ENCODE measurements around the gene HMOX2.

DNA sequence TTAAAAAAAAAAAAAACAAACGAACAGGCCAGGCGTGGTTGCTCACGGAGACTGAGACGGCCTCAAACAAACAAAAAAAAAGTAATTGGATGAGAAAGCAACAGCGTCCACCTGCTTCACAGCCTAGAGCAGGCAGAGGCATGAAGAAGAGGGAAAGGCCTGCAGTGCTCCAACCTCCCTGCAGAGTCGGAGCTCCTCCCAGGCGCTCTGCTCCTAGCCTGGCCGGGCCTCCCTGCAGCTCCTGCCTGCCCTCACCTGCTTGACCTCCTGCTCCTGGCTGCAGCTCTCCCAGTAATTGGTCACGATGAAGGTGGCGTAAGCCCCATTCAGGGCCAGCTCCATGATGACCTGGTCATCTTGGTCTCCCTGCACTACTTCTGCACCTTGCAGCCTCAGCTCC is 7.2 kb upstream of the HMOX2 start:
- no peak for TF ChIP-seq POLR2AphosphoS5 (IDR thresholded peaks at IDR 0.05; ENCODE audit: borderline replicate concordance, low read depth, low read length)
- TF ChIP-seq EZH2 (IDR thresholded peaks at IDR 0.05): no peak

Data from SK-N-MC (cell line).